OCI-LY7 (cell line): ENCODE data around the gene MTAP.

ENCODE experiments used
- EZH2phosphoT487 ChIP-seq: fragments of 200-600 bp; sonication (generic); IDR thresholded peaks from 2 replicates; pipeline ENCODE4 v1.6.1; 2018; ENCODE audit warnings: low read depth, borderline replicate concordance, mild to moderate bottlenecking, mixed run types, antibody characterized with exemption, low read length, moderate library complexity, mixed read lengths
- TF ChIP-seq, protein P1 (sequence below): fragments of 200-600 bp; sonication (generic); conservative IDR thresholded peaks from 2 replicates; pipeline ENCODE4 v1.5.1; 2014; ENCODE audit warnings: mild to moderate bottlenecking, antibody characterized with exemption, low read length, moderate library complexity, mixed read lengths

DNA sequence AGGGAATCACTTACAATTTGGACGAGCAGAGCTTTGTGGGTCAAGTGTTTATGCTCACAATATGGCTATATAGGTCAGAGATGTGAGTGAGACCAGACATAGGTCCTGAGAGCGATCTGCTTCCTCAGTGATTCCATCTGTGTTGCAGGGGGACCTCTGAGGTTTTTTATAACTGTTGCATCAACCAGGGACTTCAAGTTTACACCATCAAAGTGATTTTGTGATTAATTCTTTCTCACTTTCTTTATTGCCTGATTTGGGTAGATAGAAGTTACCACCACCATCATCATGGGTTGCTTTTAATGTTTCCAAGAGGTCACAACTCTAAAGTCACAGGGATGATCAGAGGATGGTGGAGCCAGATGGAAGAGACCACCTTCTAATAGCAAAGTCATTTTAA lies 7.0 kb upstream of the MTAP start:
- TF ChIP-seq, protein P1, sequence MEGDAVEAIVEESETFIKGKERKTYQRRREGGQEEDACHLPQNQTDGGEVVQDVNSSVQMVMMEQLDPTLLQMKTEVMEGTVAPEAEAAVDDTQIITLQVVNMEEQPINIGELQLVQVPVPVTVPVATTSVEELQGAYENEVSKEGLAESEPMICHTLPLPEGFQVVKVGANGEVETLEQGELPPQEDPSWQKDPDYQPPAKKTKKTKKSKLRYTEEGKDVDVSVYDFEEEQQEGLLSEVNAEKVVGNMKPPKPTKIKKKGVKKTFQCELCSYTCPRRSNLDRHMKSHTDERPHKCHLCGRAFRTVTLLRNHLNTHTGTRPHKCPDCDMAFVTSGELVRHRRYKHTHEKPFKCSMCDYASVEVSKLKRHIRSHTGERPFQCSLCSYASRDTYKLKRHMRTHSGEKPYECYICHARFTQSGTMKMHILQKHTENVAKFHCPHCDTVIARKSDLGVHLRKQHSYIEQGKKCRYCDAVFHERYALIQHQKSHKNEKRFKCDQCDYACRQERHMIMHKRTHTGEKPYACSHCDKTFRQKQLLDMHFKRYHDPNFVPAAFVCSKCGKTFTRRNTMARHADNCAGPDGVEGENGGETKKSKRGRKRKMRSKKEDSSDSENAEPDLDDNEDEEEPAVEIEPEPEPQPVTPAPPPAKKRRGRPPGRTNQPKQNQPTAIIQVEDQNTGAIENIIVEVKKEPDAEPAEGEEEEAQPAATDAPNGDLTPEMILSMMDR = no peak
- no peak for TF ChIP-seq EZH2phosphoT487
